ENCODE results near the gene GIMAP8. TPM values are rescaled to one million over a fixed set of nuclear protein-coding genes. Genes with fewer than 3 reads are reported as not detected.

The GIMAP8 gene
- total RNA-seq, 2 donors from 2014 or later = 5.8 to 13.4 TPM

DNA sequence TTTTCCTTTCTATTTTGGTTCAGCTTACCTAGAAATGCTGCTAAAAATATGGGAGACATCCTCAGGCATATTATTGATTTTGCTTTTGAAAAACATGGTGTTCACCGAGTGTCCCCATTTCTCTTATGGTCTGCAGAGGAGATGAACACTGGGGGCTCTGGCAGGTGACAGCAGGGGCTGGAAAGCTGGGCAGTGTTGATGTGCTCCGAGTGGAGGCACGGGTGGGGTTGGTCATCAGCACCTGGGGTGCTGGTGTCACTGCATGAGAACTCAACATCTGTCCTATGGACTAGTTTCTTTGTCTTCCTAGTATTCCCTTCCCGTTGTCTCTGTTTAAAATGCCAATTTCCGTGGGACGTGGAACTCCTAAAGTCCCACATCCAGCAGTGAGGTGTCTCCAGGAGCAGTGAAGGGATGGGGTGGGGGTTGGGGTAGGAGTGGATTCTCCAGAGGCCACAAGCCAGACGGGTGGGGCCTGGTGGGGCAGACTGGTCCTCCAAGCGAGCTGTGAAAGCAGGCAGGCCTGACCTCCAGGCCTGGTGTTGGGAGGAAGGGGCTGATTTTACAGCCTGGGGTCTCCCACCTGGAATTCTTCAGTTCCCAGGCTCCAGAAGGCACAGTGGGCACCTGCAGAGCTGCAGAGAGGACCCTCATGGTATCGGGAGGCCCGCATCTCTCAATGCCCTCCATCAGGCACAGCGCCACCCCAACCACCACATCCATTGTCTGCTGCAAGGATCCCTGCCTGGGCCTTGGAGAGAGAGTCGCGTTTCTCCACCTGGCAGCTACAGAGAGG is 46.9 kb upstream of the GIMAP8 start:
- Histone ChIP-seq H3K36me3 (no peaks in the 10 kb centered on the region), H3K4me1 (ENCODE audit: control insufficient read depth in 1 of 2, low read depth in 2 of 2) (peaks cover 3 to 25% of the 10 kb centered on the region in 2 donors), H3K9me3 (no peaks in the 10 kb centered on the region), H3K27ac (peak overlapping the region; percentile 88 to 97), H3K4me3 (peak overlapping the region; percentile 75), H3K27me3 (replicated peaks; ENCODE audit: insufficient read depth) (no peaks in the 10 kb centered on the region)
- no peak for DNase-seq (ENCODE audit: low spot score)
- TF ChIP-seq CTCF (IDR thresholded peaks at IDR 0.05) = no peak
- no peak for ATAC-seq (ENCODE audit: insufficient number of reproducible peaks, low FRiP score, low read depth)

DNA sequence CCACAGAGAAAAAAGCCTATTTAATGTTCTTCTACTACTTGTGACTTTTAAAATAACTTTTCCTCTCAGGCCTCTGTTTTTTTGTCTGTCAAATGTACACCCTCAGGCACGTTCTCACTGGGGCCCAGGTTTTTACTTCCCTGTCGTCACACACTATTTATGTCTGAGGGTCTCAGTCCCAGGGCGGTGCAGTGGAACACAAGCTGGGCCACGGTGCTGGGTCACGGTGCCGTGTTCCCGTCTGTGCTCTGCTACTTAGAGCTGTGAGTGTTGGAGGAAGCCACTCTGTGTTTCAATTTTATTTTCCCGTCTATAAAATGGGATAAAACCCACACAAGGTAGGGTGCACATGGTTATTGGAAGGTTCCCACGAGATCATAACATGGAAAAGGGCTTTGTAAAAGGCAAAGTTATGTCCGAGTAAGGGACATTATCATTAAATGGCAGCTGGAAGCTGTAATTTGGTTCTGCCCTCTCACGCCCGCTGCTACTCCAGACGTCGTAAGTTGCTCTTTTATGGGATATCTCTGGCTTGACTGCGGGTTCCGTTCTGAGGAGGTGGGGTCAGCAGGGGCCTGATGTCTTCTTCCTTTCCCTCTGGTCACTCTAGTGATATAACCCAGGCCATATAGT is 46.1 kb upstream of the GIMAP8 start:
- DNase-seq (ENCODE audit: low spot score) (no peak), ATAC-seq (ENCODE audit: insufficient number of reproducible peaks, low FRiP score, low read depth) (peak; percentile 8)
- Histone ChIP-seq H3K4me1 (ENCODE audit: control insufficient read depth in 1 of 2, low read depth in 2 of 2) (peaks cover 3 to 25% of the 10 kb centered on the region in 2 donors), H3K27ac (peak overlapping the region; percentile 88 to 97), H3K27me3 (replicated peaks; ENCODE audit: insufficient read depth) (no peaks in the 10 kb centered on the region), H3K36me3 (no peaks in the 10 kb centered on the region), H3K4me3 (peak overlapping the region; percentile 75), H3K9me3 (no peaks in the 10 kb centered on the region)
- no peak for TF ChIP-seq CTCF (IDR thresholded peaks at IDR 0.05)

DNA sequence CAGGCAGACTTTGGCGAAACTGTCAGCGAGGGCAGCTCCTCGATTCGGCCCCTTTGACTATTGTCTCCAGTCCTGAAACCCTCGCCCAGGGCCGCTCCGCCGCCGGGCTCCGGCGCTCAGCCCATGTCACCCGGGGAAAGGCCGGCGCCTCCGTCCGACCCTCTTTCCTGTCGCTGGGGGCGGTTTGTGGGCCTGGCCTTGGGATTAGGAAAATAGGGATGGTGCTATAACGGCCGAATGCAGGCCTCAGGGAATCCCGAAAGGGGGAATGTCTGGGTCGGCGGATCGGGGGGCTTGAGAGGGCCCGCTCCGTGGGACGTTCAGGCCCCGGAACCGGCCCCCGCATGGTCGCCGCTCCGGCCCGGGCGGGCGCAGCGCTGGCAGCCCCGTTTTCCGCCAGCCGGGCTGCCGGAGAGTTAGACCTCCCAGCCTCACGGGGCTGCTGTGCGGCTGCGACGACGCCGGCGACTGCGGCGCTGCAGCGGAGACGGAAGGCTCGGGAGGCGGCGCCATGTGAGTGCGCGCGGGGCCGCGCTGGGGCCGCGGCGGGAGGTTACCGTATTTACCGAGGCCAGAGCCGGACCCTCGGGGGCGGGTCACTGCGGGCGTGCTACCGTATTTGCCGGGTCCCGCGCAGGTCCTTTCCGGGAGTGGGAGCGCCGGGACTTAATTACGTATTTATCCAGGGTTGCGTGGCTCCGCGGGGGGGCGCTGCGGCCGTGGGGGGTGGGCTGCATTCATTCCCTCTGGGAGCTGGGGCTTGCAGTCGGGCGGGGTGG is 45.4 kb upstream of the GIMAP8 start:
- TF ChIP-seq CTCF (IDR thresholded peaks at IDR 0.05) = no peak
- no peaks in the 10 kb centered on the region for H3K9me3 ChIP-seq
- peak overlapping the region; percentile 88 to 97 for H3K27ac ChIP-seq
- peaks cover 3 to 25% of the 10 kb centered on the region in 2 donors for H3K4me1 ChIP-seq (ENCODE audit: control insufficient read depth in 1 of 2, low read depth in 2 of 2)
- DNase-seq (ENCODE audit: low spot score) (peak; percentile 54), ATAC-seq (ENCODE audit: insufficient number of reproducible peaks, low FRiP score, low read depth) (peak; percentile 72)
- no peaks in the 10 kb centered on the region for H3K27me3 ChIP-seq (replicated peaks; ENCODE audit: insufficient read depth)
- peak overlapping the region; percentile 75 for H3K4me3 ChIP-seq
- H3K36me3 ChIP-seq = no peaks in the 10 kb centered on the region

DNA sequence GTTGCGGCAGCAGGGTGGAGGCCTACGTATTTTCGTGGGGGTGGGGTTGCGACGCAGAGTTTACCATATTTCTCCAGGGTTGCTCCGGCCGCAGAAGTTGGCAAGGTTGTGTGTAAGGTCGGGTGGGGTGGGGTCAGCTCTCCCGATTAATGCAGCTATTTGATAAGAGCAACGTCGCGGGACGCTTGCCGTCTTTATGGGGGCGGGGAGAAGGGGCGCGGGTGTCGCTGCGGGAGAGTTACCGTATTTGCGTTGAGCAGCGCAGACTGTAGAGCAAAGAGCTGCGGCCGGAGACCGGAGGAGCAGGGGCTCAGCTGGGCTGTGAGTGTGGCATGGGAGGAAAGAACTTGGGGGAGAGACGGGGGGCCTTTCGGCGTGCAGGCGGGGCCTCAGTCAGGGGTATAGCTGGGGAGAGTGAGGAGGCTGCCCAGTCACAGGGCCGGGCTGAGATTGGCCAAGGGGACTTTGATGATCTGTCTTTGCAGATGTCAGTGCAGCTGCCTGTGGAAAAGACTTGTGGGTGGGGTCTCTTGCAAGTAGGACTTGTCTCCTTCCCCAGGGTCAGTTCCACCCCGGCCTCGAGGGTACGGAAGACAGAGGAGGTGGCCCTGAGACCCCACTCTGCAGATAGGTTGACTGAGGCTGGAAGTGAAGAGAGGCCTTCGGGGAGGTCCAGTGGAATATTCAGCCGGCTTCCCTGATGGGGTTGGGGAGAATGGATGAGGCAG is 44.7 kb upstream of the GIMAP8 start:
- H3K36me3 ChIP-seq = no peaks in the 10 kb centered on the region
- no peaks in the 10 kb centered on the region for H3K27me3 ChIP-seq (replicated peaks; ENCODE audit: insufficient read depth)
- H3K27ac ChIP-seq = peak overlapping the region; percentile 88 to 97
- peak overlapping the region; percentile 75 for H3K4me3 ChIP-seq
- no peak for ATAC-seq (ENCODE audit: insufficient number of reproducible peaks, low FRiP score, low read depth)
- TF ChIP-seq CTCF (IDR thresholded peaks at IDR 0.05) = no peak
- H3K4me1 ChIP-seq (ENCODE audit: control insufficient read depth in 1 of 2, low read depth in 2 of 2) = peaks cover 3 to 25% of the 10 kb centered on the region in 2 donors
- no peaks in the 10 kb centered on the region for H3K9me3 ChIP-seq
- DNase-seq (ENCODE audit: low spot score) = no peak
